Heart right ventricle (tissue), 16 donors: ENCODE data around the gene DYNLT2. TPM values are rescaled to one million over a fixed set of nuclear protein-coding genes. Genes with fewer than 3 reads are reported as not detected.
A peak's percentile ranks its signal among the peaks of the same experiment; 100 is the strongest.

Experiments used
- ATAC-seq, 8 donors: fragments of 200-7000 bp; cut with Tn5 transposase; one replicate each; pipeline ENCODE4 v1.9.1; 2020; ENCODE audit warnings: mild to moderate bottlenecking in 8 of 8, moderate library complexity in 8 of 8, moderate number of reproducible peaks in 1 of 8
- DNase-seq, 2 donors: peaks; one replicate each; pipeline ENCODE4 v3.0.0-alpha.2; 2020
- H3K27ac ChIP-seq, 10 donors: fragments of 200-600 bp; sonication (generic) in 2 of 10; one replicate each; pipeline versions ENCODE4 v1.5.0 to v1.8.0; 2020 to 2022; ENCODE audit warnings: mild to moderate bottlenecking in 3 of 10
- H3K27me3 ChIP-seq, 7 donors: fragments of 200-600 bp; one replicate each; pipeline ENCODE4 v1.8.0; 2021 to 2022; ENCODE audit warnings: mild to moderate bottlenecking in 2 of 7
- H3K36me3 ChIP-seq, 9 donors: fragments of 200-600 bp; sonication (generic) in 1 of 9; one replicate each; pipeline versions ENCODE4 v1.5.0 to v1.8.0; 2020 to 2022; ENCODE audit warnings: mild to moderate bottlenecking in 2 of 9
- H3K4me1 ChIP-seq, 9 donors: fragments of 200-600 bp; sonication (generic) in 1 of 9; one replicate each; pipeline versions ENCODE4 v1.5.0 to v1.8.0; 2020 to 2022; ENCODE audit warnings: mild to moderate bottlenecking in 4 of 9
- H3K4me3 ChIP-seq, 10 donors: fragments of 200-600 bp; sonication (generic) in 2 of 10; one replicate each; pipeline versions ENCODE4 v1.5.0 to v1.8.0; 2020 to 2022; ENCODE audit warnings: mild to moderate bottlenecking in 7 of 10, moderate library complexity in 2 of 10
- H3K9me3 ChIP-seq, 11 donors: fragments of 200-600 bp in 10 of 11; sonication (generic) in 2 of 11; one replicate each; pipeline versions ENCODE4 v1.5.0 to v1.8.0; 2013 to 2022; ENCODE audit warnings: mild to moderate bottlenecking in 2 of 11, control low read depth in 1 of 11, moderate library complexity in 1 of 11
- WGBS, 2 donors: extraction: QIAGEN DNeasy Blood & Tissue Kit; methylation state at CpG; one replicate each; pipeline ENCODE4 v1.1.7; 2013; ENCODE audit warnings: inconsistent platforms in 1 of 2; 5-methylcytosine and 5-hydroxymethylcytosine counted together
- intact Hi-C, 10 donors: fragments of 100-400 bp; cut with DNase I; formaldehyde crosslinking; loops; one replicate each; pipeline versions ENCODE4 v1.11.1 to v1.14.2; 2022
- polyA plus RNA-seq, 2 donors: library from polyadenylated mRNA; stranded (reverse); fragments of 200-250 nt; gene quantifications; one replicate each; pipeline ENCODE4 v1.2.3, GENCODE V29; 2013
- total RNA-seq, 10 donors: library from RNA; stranded (reverse); fragmentation: NEBNext Ultra II Directional in 3 of 10; extraction: Animal tissue kit (Norgen Biotek cat#: 25700) in 3 of 10; gene quantifications; one replicate each; pipeline versions ENCODE4 v1.2.1 to v1.2.4, GENCODE V29; 2021 to 2023
- TF ChIP-seq, protein P1 (sequence below), 9 donors: fragments of 200-600 bp; sonication (generic) in 2 of 9; IDR thresholded peaks; one replicate each; pipeline versions ENCODE4 v1.5.0 to v1.8.0; 2021 to 2022; ENCODE audit warnings: antibody characterized with exemption in 9 of 9, mild to moderate bottlenecking in 5 of 9, moderate library complexity in 1 of 9
- donor health status: Arrhythmogenic right ventricular cardiomyopathy.
- donor health status: ischemic (EF 13 %, LVEDD 7.1; RV severe dilation, severe dysfunction).
- donor health status: healthy with polysubstance abuse.
- donor health status: DM: no; HTN: yes; CAD: no.
- donor health status: DM: no; HTN: no; CAD: no.
- donor health status: ischemic (EF 25% LVEDD 6.9; RV normal size, moderate dysfunction).
- donor health status: ischemic (EF 25% LVEDD 5.7; RV mildly dilated, moderate dysfunction).
- donor health status: healthy.
- donor health status: DM: yes; HTN: yes; CAD: no.
- donor health status: Ischemic cardiomyopathy.
- donor health status: ischemic (EF 35%, LVEDD 5.7; RV mildly dilated, moderate dysfunction).
- donor health status: nonischemic (EF 11% LVEDD 7.7; RV severe dilation, severe dysfunction).
- donor health status: DM: yes; HTN: yes; CAD: no.
- donor health status: PGD.
- donor health status: ischemic (EF 29% LVEDD 5.4; RV normal size, mild dysfunction).
- donor health status: nonischemic (EF 23%, LVEDD 6.1; RV moderate dilation, normal function).

DYNLT2 gene
- total and polyA plus RNA-seq, 12 donors = 0.19 to 3.4 (median 0.66) TPM

DNA sequence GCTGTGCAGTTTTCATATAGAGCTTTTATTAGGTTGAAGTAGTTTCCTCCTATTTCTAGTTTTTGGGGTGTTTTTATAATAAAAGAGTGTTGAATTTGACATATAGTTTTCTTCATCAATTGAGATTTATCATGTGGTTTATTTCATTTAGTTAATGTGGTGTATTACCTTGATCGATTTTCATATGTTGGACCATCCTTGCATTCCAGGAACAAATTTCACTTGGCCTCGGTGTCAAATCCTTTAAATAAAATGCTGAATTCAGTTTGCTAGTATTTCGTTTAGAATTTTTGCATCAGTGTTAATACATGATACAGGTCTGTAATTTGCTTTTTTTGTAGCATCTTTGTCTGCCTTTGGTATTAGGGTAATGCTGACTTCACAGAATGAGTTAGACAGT is 6.0 kb downstream of the DYNLT2 start:
- DNase-seq (no peak), ATAC-seq (no peak)
- no peaks in the 10 kb centered on the region for H3K36me3 ChIP-seq
- TF ChIP-seq, protein P1, sequence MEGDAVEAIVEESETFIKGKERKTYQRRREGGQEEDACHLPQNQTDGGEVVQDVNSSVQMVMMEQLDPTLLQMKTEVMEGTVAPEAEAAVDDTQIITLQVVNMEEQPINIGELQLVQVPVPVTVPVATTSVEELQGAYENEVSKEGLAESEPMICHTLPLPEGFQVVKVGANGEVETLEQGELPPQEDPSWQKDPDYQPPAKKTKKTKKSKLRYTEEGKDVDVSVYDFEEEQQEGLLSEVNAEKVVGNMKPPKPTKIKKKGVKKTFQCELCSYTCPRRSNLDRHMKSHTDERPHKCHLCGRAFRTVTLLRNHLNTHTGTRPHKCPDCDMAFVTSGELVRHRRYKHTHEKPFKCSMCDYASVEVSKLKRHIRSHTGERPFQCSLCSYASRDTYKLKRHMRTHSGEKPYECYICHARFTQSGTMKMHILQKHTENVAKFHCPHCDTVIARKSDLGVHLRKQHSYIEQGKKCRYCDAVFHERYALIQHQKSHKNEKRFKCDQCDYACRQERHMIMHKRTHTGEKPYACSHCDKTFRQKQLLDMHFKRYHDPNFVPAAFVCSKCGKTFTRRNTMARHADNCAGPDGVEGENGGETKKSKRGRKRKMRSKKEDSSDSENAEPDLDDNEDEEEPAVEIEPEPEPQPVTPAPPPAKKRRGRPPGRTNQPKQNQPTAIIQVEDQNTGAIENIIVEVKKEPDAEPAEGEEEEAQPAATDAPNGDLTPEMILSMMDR (IDR thresholded peaks at IDR 0.05) = no peak
- intact Hi-C loops = no loop called here
- H3K9me3 ChIP-seq = peaks cover 0 to 17% (median 0%) of the 10 kb centered on the region in 11 donors
- 87 to 88% methylated on average over 3 of the region's 3 CpGs for WGBS, 2 donors
- H3K4me3 ChIP-seq = no peak overlapping the region
- H3K27ac ChIP-seq = no peak overlapping the region
- H3K27me3 ChIP-seq = no peaks in the 10 kb centered on the region
- H3K4me1 ChIP-seq = peaks cover 0 to 11% (median 5%) of the 10 kb centered on the region in 9 donors

GRCh38 chr6:169741344-169741743 is 10.0 kb downstream of the DYNLT2 start:
- no peaks in the 10 kb centered on the region for H3K27me3 ChIP-seq
- H3K9me3 ChIP-seq = peaks cover 0 to 13% (median 0%) of the 10 kb centered on the region in 11 donors
- peaks cover 0 to 7% (median 0%) of the 10 kb centered on the region in 9 donors for H3K4me1 ChIP-seq
- H3K4me3 ChIP-seq = no peak overlapping the region
- no peak for DNase-seq
- H3K27ac ChIP-seq = no peak overlapping the region
- no peaks in the 10 kb centered on the region for H3K36me3 ChIP-seq
- intact Hi-C loops = no loop called here
- TF ChIP-seq, protein P1 (IDR thresholded peaks at IDR 0.05) = no peak
- no peak for ATAC-seq

- Histone ChIP-seq H3K9me3 (no peaks in the 10 kb centered on the region), H3K4me3 (no peak overlapping the region), H3K4me1 (peaks cover 0 to 7% (median 0%) of the 10 kb centered on the region in 9 donors), H3K27ac (no peak overlapping the region), H3K27me3 (peaks cover 0 to 5% (median 0%) of the 10 kb centered on the region in 7 donors), H3K36me3 (no peaks in the 10 kb centered on the region)
- DNase-seq = no peak
- TF ChIP-seq, protein P1 (IDR thresholded peaks at IDR 0.05) = no peak
- WGBS, 2 donors = 83 to 85% methylated on average over 2 of the region's 2 CpGs
- intact Hi-C loops = no loop called here
- no peak for ATAC-seq
These were observed 12.3 kb downstream of the DYNLT2 start for GRCh38 chr6:169738976-169739529.

DNA sequence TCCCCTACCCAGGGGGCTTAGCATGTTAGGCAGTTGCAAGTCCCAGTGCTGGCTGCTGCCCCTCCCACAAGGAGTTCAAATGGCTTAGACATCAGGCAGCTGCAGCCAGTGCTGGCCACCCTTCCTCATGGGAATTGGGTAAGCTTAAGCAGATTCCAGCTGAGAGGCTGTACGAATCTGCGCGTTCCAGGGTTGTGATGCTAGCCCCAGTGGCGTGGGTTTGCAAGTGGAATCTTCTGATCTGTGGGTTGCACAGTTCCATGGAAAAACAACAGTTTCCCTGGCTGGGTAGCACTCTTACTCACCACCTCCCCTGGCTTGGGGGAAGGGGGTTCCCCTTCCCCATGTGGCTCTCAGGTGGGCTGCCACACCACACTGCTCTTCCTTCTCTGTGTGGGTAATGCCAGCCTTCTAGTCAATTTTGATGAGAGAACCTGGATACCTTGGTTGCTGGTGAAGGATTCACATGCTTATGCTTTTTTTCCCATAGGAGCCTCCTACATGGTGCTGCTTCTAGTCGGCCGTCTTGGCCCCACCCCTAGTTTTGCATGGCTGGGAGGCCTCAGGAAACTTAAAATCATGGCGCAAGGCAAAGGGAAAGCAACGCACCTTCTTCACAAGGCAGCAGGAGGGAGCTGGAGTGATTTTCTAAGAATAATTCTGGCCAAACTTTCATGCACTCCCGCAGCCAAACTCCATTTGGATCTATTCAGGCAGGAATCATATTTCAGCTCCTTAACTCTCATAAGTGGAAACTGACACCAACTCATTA is 13.0 kb downstream of the DYNLT2 start:
- no peak for DNase-seq
- no peak overlapping the region for H3K4me3 ChIP-seq

More for the DNA sequence above, 13.0 kb downstream of the DYNLT2 start:
- TF ChIP-seq, protein P1 (IDR thresholded peaks at IDR 0.05) = no peak
- peaks cover 0 to 5% (median 0%) of the 10 kb centered on the region in 7 donors for H3K27me3 ChIP-seq
- no peaks in the 10 kb centered on the region for H3K36me3 ChIP-seq
- intact Hi-C loops = no loop called here
- H3K4me1 ChIP-seq = peaks cover 0 to 7% (median 0%) of the 10 kb centered on the region in 9 donors
- 59 to 62% methylated on average over 9 of the region's 9 CpGs for WGBS, 2 donors
- H3K27ac ChIP-seq = peak overlapping the region in 1 of 10 donors; percentile 13
- ATAC-seq = peak in 3 of 8 donors; percentile 37 to 77 (median 49)
- no peaks in the 10 kb centered on the region for H3K9me3 ChIP-seq
